ENCODE data around the gene LRRC10B. TPM values are rescaled to one million over a fixed set of nuclear protein-coding genes. Genes with fewer than 3 reads are reported as not detected.

LRRC10B gene
- total RNA-seq, 1 experiment from 2014 or later, result 0.39 TPM

- H2AFZ ChIP-seq (ENCODE audit: low read length), result no peak overlapping the region
- Mint-ChIP-seq H3K27me3 (ENCODE audit: low read depth) (peaks cover 77% of the 10 kb centered on the region), H3K9me3 (no peaks in the 10 kb centered on the region; a peak in 1 of 5 replicates)
Observed at GRCh38 chr11:61509043-61510029, 787 bp downstream of the LRRC10B start.

More at GRCh38 chr11:61509043-61510029, 787 bp downstream of the LRRC10B start:
- H3K79me2 ChIP-seq (ENCODE audit: insufficient read depth, low read length), result no peaks in the 10 kb centered on the region
- H2BK15ac ChIP-seq (ENCODE audit: low read depth, low read length), result no peak overlapping the region
- H4K91ac ChIP-seq (ENCODE audit: insufficient read length, low read depth, low read length), result no peak overlapping the region
- H3K23ac ChIP-seq (ENCODE audit: insufficient read length, low read depth, low read length), result no peak overlapping the region
- WGBS (ENCODE audit: extremely low coverage, insufficient read length, low lambda C conversion rate), result no CpG with 5 or more reads among the region's 117 CpGs
- no peaks in the 10 kb centered on the region for H4K20me1 ChIP-seq (ENCODE audit: control insufficient read depth, insufficient read depth, insufficient read length)
- H3K23me2 ChIP-seq (ENCODE audit: insufficient read length, low read depth, low read length, poor library complexity, severe bottlenecking), result no peaks in the 10 kb centered on the region
- no peak overlapping the region for H2BK120ac ChIP-seq (ENCODE audit: low read depth, low read length, poor library complexity, severe bottlenecking)
- H3K9me3 ChIP-seq (ENCODE audit: control insufficient read depth, low read depth, low read length), result no peaks in the 10 kb centered on the region
- TF ChIP-seq CTCF (conservative IDR thresholded peaks at IDR 0.05), result peak; percentile 68
- H3K79me1 ChIP-seq (ENCODE audit: insufficient read depth, low read depth, low read length, poor library complexity, severe bottlenecking), result no peaks in the 10 kb centered on the region
- H3K4me2 ChIP-seq (ENCODE audit: insufficient read depth, insufficient read length, low read length), result peak overlapping the region; percentile 34
- H3K14ac ChIP-seq (ENCODE audit: insufficient read depth, low read length), result no peak overlapping the region
- peak overlapping the region; percentile 37 to 64; a peak in 4 of 5 replicates for H3K4me3 Mint-ChIP-seq
- peaks cover 11% of the 10 kb centered on the region; the same call in 1 of the 2 replicates for H3K4me1 ChIP-seq (ENCODE audit: insufficient read depth, low read length)
- peak; percentile 89 for DNase-seq
- no peak overlapping the region for H2BK5ac ChIP-seq (ENCODE audit: insufficient read length, low read length)
- peaks cover 45 to 47% of the 10 kb centered on the region in 2 experiments for H3K4me1 Mint-ChIP-seq
- H3K27ac Mint-ChIP-seq, result no peak overlapping the region
- H3K27ac ChIP-seq (ENCODE audit: insufficient read length, low read depth, low read length), result no peak overlapping the region
- no peaks in the 10 kb centered on the region; a peak in 1 of 7 replicates for H3K36me3 Mint-ChIP-seq (ENCODE audit: insufficient read depth in 1 of 3, low read depth in 3 of 3)
- H3K9ac ChIP-seq (ENCODE audit: extremely low read depth, insufficient read length, low read length), result no peak overlapping the region
- H3K18ac ChIP-seq (ENCODE audit: insufficient read length, low read depth, low read length), result no peak overlapping the region
- no peak overlapping the region for H2AK5ac ChIP-seq (ENCODE audit: insufficient read length, low read length)
- no peak overlapping the region for H3K4ac ChIP-seq (ENCODE audit: low read depth, low read length)
- no peak overlapping the region for H2BK20ac ChIP-seq (ENCODE audit: low read depth, low read length, poor library complexity, severe bottlenecking)
- H3K27me3 ChIP-seq (ENCODE audit: insufficient read depth, low read length), result peaks cover 18% of the 10 kb centered on the region
- no peak overlapping the region for H2BK12ac ChIP-seq (ENCODE audit: insufficient read length, low read depth, low read length)
- H4K8ac ChIP-seq (replicated peaks; ENCODE audit: insufficient read length, low read depth, low read length), result no peak overlapping the region
- H3T11ph ChIP-seq (ENCODE audit: low read length), result no peak overlapping the region
- no peak overlapping the region for H3K56ac ChIP-seq (ENCODE audit: insufficient read length, low read depth, low read length)
- H4K5ac ChIP-seq (ENCODE audit: insufficient read length, low read depth, low read length), result no peak overlapping the region
